A549 (cell line): ENCODE data around the gene FMNL2.

Experiments
- CTCF ChIP-seq: fragments of >200 bp; sonication (Bioruptor Twin); formaldehyde crosslinking; IDR thresholded peaks from 3 replicates; pipeline ENCODE4 v1.5.1; 2016
- ELK1 ChIP-seq: fragments of 150-350 bp; IDR thresholded peaks from 2 replicates; pipeline ENCODE4 v1.6.1; 2014; ENCODE audit warnings: low read depth, mild to moderate bottlenecking, low read length
- EP300 ChIP-seq, 2 experiments: fragments of >200 bp; sonication (Bioruptor Twin); formaldehyde crosslinking; IDR thresholded peaks; 2 replicates in 1 of 2; 3 replicates in 1 of 2; pipeline ENCODE4 v1.6.1; 2016 to 2017
- HDAC2 ChIP-seq: fragments of 200-600 bp; sonication (generic); IDR thresholded peaks from 2 replicates; pipeline ENCODE4 v1.6.1; 2016
- JUN ChIP-seq, 2 experiments: fragments of >200 bp; sonication (Bioruptor Twin); formaldehyde crosslinking; IDR thresholded peaks; 2 replicates in 1 of 2; 3 replicates in 1 of 2; pipeline ENCODE4 v1.6.1; 2016 to 2017
- MAX ChIP-seq: IDR thresholded peaks from 2 replicates; pipeline ENCODE4 v1.6.1; 2012
- MYC ChIP-seq: IDR thresholded peaks from 2 replicates; pipeline ENCODE4 v1.6.1; 2012; ENCODE audit warnings: mild to moderate bottlenecking, inconsistent platforms, low read length, improper control_type of control experiment, borderline replicate concordance
- NR3C1 ChIP-seq: fragments of >200 bp; sonication (Bioruptor Twin); formaldehyde crosslinking; IDR thresholded peaks from 3 replicates; pipeline ENCODE4 v1.6.1; 2017
- POLR2A ChIP-seq: IDR thresholded peaks from 2 replicates; pipeline ENCODE4 v1.6.1; 2012; ENCODE audit warnings: mild to moderate bottlenecking, low read length
- REST ChIP-seq: fragments of 200-600 bp; sonication (generic); IDR thresholded peaks from 2 replicates; pipeline ENCODE4 v1.6.1; 2016; ENCODE audit warnings: antibody characterized with exemption, mild to moderate bottlenecking, moderate library complexity
- RFX5 ChIP-seq: fragments of 450-650 bp; IDR thresholded peaks from 2 replicates; pipeline ENCODE4 v1.7.1; 2014; ENCODE audit warnings: antibody characterized with exemption, mild to moderate bottlenecking, moderate library complexity

- TF ChIP-seq POLR2A (no peak), NR3C1 (no peak), CTCF (no peak), MAX (no peak), MYC (no peak), REST (no peak), RFX5 (no peak), EP300 (IDR thresholded peaks at IDR 0.05) (no peak), JUN (IDR thresholded peaks at IDR 0.05) (no peak), ELK1 (no peak), HDAC2 (no peak)
Measured at GRCh38 chr2:152355409-152355831, 20.4 kb downstream of the FMNL2 start.
